HG03521 (cell line): ENCODE measurements around the gene CIDEA.
A peak's percentile ranks its signal among the peaks of the same experiment; 100 is the strongest.
"Not testable (repeated sequence)": the region's sequence is repeated elsewhere in the genome, so short reads cannot be mapped to it uniquely, and the experiment has no call there.

Source experiments
- ATAC-seq: cut with Tn5 transposase; IDR thresholded peaks from one replicate; pipeline ENCODE4 v1.9.1; 2021; ENCODE audit warnings: mild to moderate bottlenecking, moderate library complexity; ENCODE audit not compliant: unreplicated experiment

Gene CIDEA

GRCh38 chr18:12254136-12254819 lies at the start of gene CIDEA:
CIDEA (plus strand) TSS chr18:12254361; CDS start chr18:12254384, 23 bp downstream.
- ATAC-seq, result no peak

GRCh38 chr18:12208296-12209153 lies 45.6 kb upstream of the CIDEA start:
- ATAC-seq, result not testable (repeated sequence)

- ATAC-seq, result not testable (repeated sequence)
Measured at GRCh38 chr18:12212308-12212707, 41.9 kb upstream of the CIDEA start.

- ATAC-seq, result not testable (repeated sequence)
Measured at GRCh38 chr18:12214296-12215005, 39.7 kb upstream of the CIDEA start.

- ATAC-seq, result not testable (repeated sequence)
Measured at GRCh38 chr18:12216471-12216870, 37.7 kb upstream of the CIDEA start.

- ATAC-seq, result not testable (repeated sequence)
Measured at GRCh38 chr18:12218603-12219002, 35.6 kb upstream of the CIDEA start.

GRCh38 chr18:12222041-12222440 lies 32.1 kb upstream of the CIDEA start:
- not testable (repeated sequence) for ATAC-seq

GRCh38 chr18:12223326-12223725 lies 30.8 kb upstream of the CIDEA start:
- ATAC-seq, result not testable (repeated sequence)

- ATAC-seq, result not testable (repeated sequence)
Measured at GRCh38 chr18:12226807-12227206, 27.4 kb upstream of the CIDEA start.

GRCh38 chr18:12227399-12228186 lies 26.6 kb upstream of the CIDEA start:
- ATAC-seq, result not testable (repeated sequence)

- ATAC-seq, result peak; percentile 52
Measured at GRCh38 chr18:12228308-12228707, 25.9 kb upstream of the CIDEA start.

GRCh38 chr18:12230561-12230960 lies 23.6 kb upstream of the CIDEA start:
- ATAC-seq, result not testable (repeated sequence)

- ATAC-seq, result no peak
Measured at GRCh38 chr18:12231040-12231882, 22.9 kb upstream of the CIDEA start.

GRCh38 chr18:12231986-12232385 lies 22.2 kb upstream of the CIDEA start:
- ATAC-seq, result no peak

- ATAC-seq, result no peak
Measured at GRCh38 chr18:12233378-12233777, 20.8 kb upstream of the CIDEA start.

- ATAC-seq, result no peak
Measured at GRCh38 chr18:12234451-12235190, 19.5 kb upstream of the CIDEA start.

- ATAC-seq, result no peak
Measured at GRCh38 chr18:12236141-12236540, 18.0 kb upstream of the CIDEA start.

- ATAC-seq, result peak; percentile 84
Measured at GRCh38 chr18:12236934-12237832, 17.0 kb upstream of the CIDEA start.
